Breast epithelium (tissue), 3 donors: ENCODE measurements around the gene BARHL1.

Experiments
- CTCF ChIP-seq, 3 donors: fragments of 450-650 bp; IDR thresholded peaks; one replicate each; pipeline ENCODE4 v1.5.1; 2016 to 2017; ENCODE audit warnings: antibody characterized with exemption in 3 of 3, mild to moderate bottlenecking in 3 of 3, moderate library complexity in 3 of 3
- POLR2A ChIP-seq: fragments of 450-650 bp; IDR thresholded peaks from one replicate; pipeline ENCODE4 v1.6.1; 2016; ENCODE audit warnings: antibody characterized with exemption, mild to moderate bottlenecking, moderate library complexity
- POLR2AphosphoS5 ChIP-seq, 3 donors: sonication (generic); formaldehyde crosslinking; IDR thresholded peaks; one replicate each; pipeline ENCODE4 v1.6.1; 2017; ENCODE audit warnings: antibody characterized with exemption in 3 of 3

DNA sequence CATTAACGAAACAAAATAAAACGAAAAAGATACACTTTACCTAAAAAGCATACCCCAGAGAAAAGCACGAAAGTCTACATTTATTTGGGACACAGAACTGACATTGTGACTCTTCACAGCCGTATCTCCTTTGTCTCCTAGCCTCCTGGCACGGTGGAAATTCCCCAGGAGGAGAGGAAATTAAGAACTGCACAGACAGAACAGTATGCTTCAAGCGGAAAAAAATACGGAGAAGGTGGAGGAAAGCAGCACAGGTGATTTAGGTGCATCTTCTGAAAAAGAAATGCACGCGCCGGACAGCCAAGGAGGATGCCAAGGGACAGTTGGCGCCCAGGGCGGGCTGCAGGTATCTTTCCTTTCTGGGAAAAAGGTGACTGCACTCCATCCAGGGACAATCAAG, 55.4 kb downstream of the BARHL1 start:
- TF ChIP-seq CTCF (IDR thresholded peaks at IDR 0.05), result no peak
- no peak for TF ChIP-seq POLR2A
- TF ChIP-seq POLR2AphosphoS5 (IDR thresholded peaks at IDR 0.05), result no peak
